ENCODE results near the gene ERBB4. TPM values are rescaled to one million over a fixed set of nuclear protein-coding genes. Genes with fewer than 3 reads are reported as not detected.

The ERBB4 gene
- total RNA-seq, 4 donors from 2014 or later, result 0.26 to 13.3 (median 2.4) TPM

GRCh38 chr2:212539072-212539880, 674 bp upstream of the ERBB4 start:
- H3K27ac ChIP-seq, result no peak overlapping the region
- no peaks in the 10 kb centered on the region for H3K27me3 ChIP-seq
- intact Hi-C loops (cut with DNase I; ENCODE audit: low total_unique reads), result no loop called here

GRCh38 chr2:212537726-212538304, 787 bp downstream of the ERBB4 start:
- peaks cover 0 to 7% of the 10 kb centered on the region in 2 donors for H3K4me1 ChIP-seq
- TF ChIP-seq POLR2A (IDR thresholded peaks at IDR 0.05) (no peak), CTCF (IDR thresholded peaks at IDR 0.05) (no peak)
- H3K27me3 ChIP-seq, result no peaks in the 10 kb centered on the region
- no peaks in the 10 kb centered on the region for H3K9me3 ChIP-seq
- DNase-seq, result no peak
- peak overlapping the region; percentile 36 to 47 for H3K4me3 ChIP-seq
- no peak overlapping the region for H3K27ac ChIP-seq
- intact Hi-C loops (cut with DNase I; ENCODE audit: low total_unique reads), result no loop called here
- H3K36me3 ChIP-seq, result no peaks in the 10 kb centered on the region

More at GRCh38 chr2:212539072-212539880, 674 bp upstream of the ERBB4 start:
- no peak for TF ChIP-seq CTCF (IDR thresholded peaks at IDR 0.05)
- TF ChIP-seq POLR2A (IDR thresholded peaks at IDR 0.05), result no peak
- no peaks in the 10 kb centered on the region for H3K9me3 ChIP-seq
- H3K36me3 ChIP-seq, result no peaks in the 10 kb centered on the region
- H3K4me1 ChIP-seq, result peaks cover 0 to 7% of the 10 kb centered on the region in 2 donors
- peak overlapping the region; percentile 36 to 47 for H3K4me3 ChIP-seq
- no peak for DNase-seq

- Histone ChIP-seq H3K4me3 (peak overlapping the region; percentile 36 to 47), H3K4me1 (peaks cover 0 to 7% of the 10 kb centered on the region in 2 donors), H3K9me3 (no peaks in the 10 kb centered on the region), H3K27me3 (no peaks in the 10 kb centered on the region), H3K27ac (no peak overlapping the region), H3K36me3 (no peaks in the 10 kb centered on the region)
- intact Hi-C loops (cut with DNase I; ENCODE audit: low total_unique reads), result no loop called here
- DNase-seq, result no peak
- TF ChIP-seq CTCF (IDR thresholded peaks at IDR 0.05) (no peak), POLR2A (IDR thresholded peaks at IDR 0.05) (no peak)
These were observed 1.5 kb downstream of the ERBB4 start for GRCh38 chr2:212536817-212537725.

GRCh38 chr2:212535996-212536816, 2.4 kb downstream of the ERBB4 start:
- no peak for TF ChIP-seq POLR2A (IDR thresholded peaks at IDR 0.05)
- TF ChIP-seq CTCF (IDR thresholded peaks at IDR 0.05), result no peak
- intact Hi-C loops (cut with DNase I; ENCODE audit: low total_unique reads), result no loop called here
- Histone ChIP-seq H3K36me3 (no peaks in the 10 kb centered on the region), H3K27me3 (no peaks in the 10 kb centered on the region), H3K4me3 (no peak overlapping the region), H3K27ac (no peak overlapping the region), H3K9me3 (no peaks in the 10 kb centered on the region), H3K4me1 (peaks cover 0 to 7% of the 10 kb centered on the region in 2 donors)
- DNase-seq, result no peak

All from uterus (tissue), 4 donors.